Measurements from ENCODE around the gene CENPN. TPM values are rescaled to one million over a fixed set of nuclear protein-coding genes. Genes with fewer than 3 reads are reported as not detected.

Gene CENPN
- total and polyA plus RNA-seq, 10 of the 15 experiments (the other 5 are each of a cell fraction or from before 2014, with no cell fraction given), result 39.8 to 143 (median 66.8) TPM

DNA sequence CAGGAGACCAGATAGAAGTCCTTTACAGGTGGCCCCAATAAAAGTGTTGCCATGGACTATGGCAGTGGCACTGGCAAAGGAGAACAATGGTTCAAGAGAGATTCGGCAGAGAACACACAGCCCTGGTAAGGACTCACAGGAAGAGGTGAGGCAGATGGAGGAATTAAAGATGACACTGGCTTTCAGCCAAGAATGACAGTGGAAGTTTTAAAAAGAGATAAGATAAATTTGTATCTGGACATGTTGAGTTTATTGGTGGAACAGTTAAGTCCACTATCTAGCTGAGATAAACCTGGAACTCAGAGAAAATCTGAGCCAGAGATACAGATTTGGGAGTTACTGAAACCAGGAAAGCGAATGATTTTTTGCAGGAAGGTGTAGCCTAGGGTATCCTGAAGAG lies 20.5 kb upstream of the CENPN start (continued):
- TF ChIP-seq BACH1 (IDR thresholded peaks at IDR 0.05; ENCODE audit: borderline replicate concordance), result no peak
- TF ChIP-seq TCF3 (IDR thresholded peaks at IDR 0.05; ENCODE audit: borderline replicate concordance, insufficient read depth, low read depth, low read length), result no peak
- TF ChIP-seq HDGF (IDR thresholded peaks at IDR 0.05), result no peak
- TF ChIP-seq LARP7 (IDR thresholded peaks at IDR 0.05), result no peak
- TF ChIP-seq NBN (IDR thresholded peaks at IDR 0.05), result no peak

- BruUV-seq (replicated peaks), result no TSS peak
- H3K27ac ChIP-seq (ENCODE audit: control insufficient read depth, insufficient read depth), result no peak overlapping the region
- intact Hi-C loops (cut with micrococcal nuclease; ENCODE audit: unreplicated experiment) (no loop called here), in situ Hi-C loops (cut with MboI) (no loop called here)
- no peak overlapping the region for H3K4me2 ChIP-seq (ENCODE audit: control insufficient read depth, insufficient read depth)
- H4K20me1 ChIP-seq (ENCODE audit: control insufficient read depth, insufficient read depth), result peaks cover 3% of the 10 kb centered on the region; the same call in 1 of the 2 replicates
- H3K4me3 ChIP-seq, result no peak overlapping the region
- H3K27me3 ChIP-seq (replicated peaks in 1 of 2; ENCODE audit: control insufficient read depth in 2 of 2, insufficient read depth in 2 of 2, low read length in 1 of 2), result no peaks in the 10 kb centered on the region
- no peak for FAIRE-seq
- RAD21 ChIA-PET (ENCODE audit: unreplicated experiment), result no interaction called here
- POLR2A ChIA-PET, result no interaction called here
- SMC1A ChIA-PET (ENCODE audit: uncharacterized antibody, unreplicated experiment), result interaction anchor here (1.7 to 2.1 kb wide), 2 partner anchors 9 to 16 kb away, joined by 4 to 9 read pairs; no protein-coding TSS in a partner anchor
- H3K4me1 ChIP-seq (ENCODE audit: control insufficient read depth, insufficient read depth, low read length), result no peaks in the 10 kb centered on the region
- H3K9me3 ChIP-seq (replicated peaks; ENCODE audit: control insufficient read depth, insufficient read depth, low read length), result no peaks in the 10 kb centered on the region
- 77% methylated on average over 7 of the region's 7 CpGs for WGBS (ENCODE audit: insufficient coverage, insufficient replicate concordance, low lambda C conversion rate, missing lambda C conversion rate)
- H2AFZ ChIP-seq (ENCODE audit: control insufficient read depth, low read depth, low read length), result no peak overlapping the region
- no peak for DNase-seq (ENCODE audit: low read depth, low spot score)
- H3K36me3 ChIP-seq (ENCODE audit: control insufficient read depth in 2 of 2, insufficient read depth in 2 of 2, low read length in 1 of 2), result peaks cover 3 to 10% of the 10 kb centered on the region in 2 experiments; a peak in 3 of 4 replicates
- CTCF ChIA-PET, result interaction anchor here (0.6 to 4.0 kb wide), 4 partner anchors 9 to 82 kb away, joined by 3 to 20 read pairs (median 7); no protein-coding TSS in a partner anchor
- ATAC-seq, result no peak
- no peak overlapping the region for H3K9ac ChIP-seq (ENCODE audit: control insufficient read depth, insufficient read depth, low read length)
- H3K79me2 ChIP-seq (ENCODE audit: control insufficient read depth, insufficient read depth, low read length), result peaks cover 16% of the 10 kb centered on the region
- no peak for TF ChIP-seq SRF (IDR thresholded peaks at IDR 0.05; ENCODE audit: low read depth in 2 of 2, low read length in 2 of 2)
- TF ChIP-seq RBBP5 (conservative IDR thresholded peaks at IDR 0.05), result no peak
- no peak for TF ChIP-seq MYC (IDR thresholded peaks at IDR 0.05; ENCODE audit: insufficient read depth, insufficient read length, insufficient replicate concordance, low read length, severe bottlenecking)
- TF ChIP-seq, protein P1, sequence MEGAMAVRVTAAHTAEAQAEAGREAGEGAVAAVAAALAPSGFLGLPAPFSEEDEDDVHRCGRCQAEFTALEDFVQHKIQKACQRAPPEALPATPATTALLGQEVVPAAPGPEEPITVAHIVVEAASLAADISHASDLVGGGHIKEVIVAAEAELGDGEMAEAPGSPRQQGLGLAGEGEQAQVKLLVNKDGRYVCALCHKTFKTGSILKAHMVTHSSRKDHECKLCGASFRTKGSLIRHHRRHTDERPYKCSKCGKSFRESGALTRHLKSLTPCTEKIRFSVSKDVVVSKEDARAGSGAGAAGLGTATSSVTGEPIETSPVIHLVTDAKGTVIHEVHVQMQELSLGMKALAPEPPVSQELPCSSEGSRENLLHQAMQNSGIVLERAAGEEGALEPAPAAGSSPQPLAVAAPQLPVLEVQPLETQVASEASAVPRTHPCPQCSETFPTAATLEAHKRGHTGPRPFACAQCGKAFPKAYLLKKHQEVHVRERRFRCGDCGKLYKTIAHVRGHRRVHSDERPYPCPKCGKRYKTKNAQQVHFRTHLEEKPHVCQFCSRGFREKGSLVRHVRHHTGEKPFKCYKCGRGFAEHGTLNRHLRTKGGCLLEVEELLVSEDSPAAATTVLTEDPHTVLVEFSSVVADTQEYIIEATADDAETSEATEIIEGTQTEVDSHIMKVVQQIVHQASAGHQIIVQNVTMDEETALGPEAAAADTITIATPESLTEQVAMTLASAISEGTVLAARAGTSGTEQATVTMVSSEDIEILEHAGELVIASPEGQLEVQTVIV (IDR thresholded peaks at IDR 0.05; ENCODE audit: borderline replicate concordance, partially characterized antibody), result no peak
- TF ChIP-seq CUX1 (IDR thresholded peaks at IDR 0.05; ENCODE audit: insufficient replicate concordance, low read depth, low read length), result no peak
- no peak for TF ChIP-seq ATF7 (IDR thresholded peaks at IDR 0.05; ENCODE audit: low read depth)
- TF ChIP-seq CBFB (IDR thresholded peaks at IDR 0.05; ENCODE audit: low read depth), result no peak
- no peak for TF ChIP-seq KLF5 (IDR thresholded peaks at IDR 0.05; ENCODE audit: partially characterized antibody)
- TF ChIP-seq JUND (IDR thresholded peaks at IDR 0.05; ENCODE audit: low read depth, low read length), result no peak
- TF ChIP-seq, protein P2, sequence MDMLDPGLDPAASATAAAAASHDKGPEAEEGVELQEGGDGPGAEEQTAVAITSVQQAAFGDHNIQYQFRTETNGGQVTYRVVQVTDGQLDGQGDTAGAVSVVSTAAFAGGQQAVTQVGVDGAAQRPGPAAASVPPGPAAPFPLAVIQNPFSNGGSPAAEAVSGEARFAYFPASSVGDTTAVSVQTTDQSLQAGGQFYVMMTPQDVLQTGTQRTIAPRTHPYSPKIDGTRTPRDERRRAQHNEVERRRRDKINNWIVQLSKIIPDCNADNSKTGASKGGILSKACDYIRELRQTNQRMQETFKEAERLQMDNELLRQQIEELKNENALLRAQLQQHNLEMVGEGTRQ (IDR thresholded peaks at IDR 0.05; ENCODE audit: borderline replicate concordance, low read depth, low read length), result no peak
Measured at GRCh38 chr16:80988756-80989155, 18.3 kb upstream of the CENPN start.

Measured in GM12878 (cell line).